HG02610 (cell line): Measurements from ENCODE around the gene PDK2.

ENCODE experiments used
- ATAC-seq: cut with Tn5 transposase; IDR thresholded peaks from one replicate; pipeline ENCODE4 v1.9.1; 2021; ENCODE audit warnings: mild to moderate bottlenecking, moderate library complexity; ENCODE audit not compliant: unreplicated experiment

The PDK2 gene

DNA sequence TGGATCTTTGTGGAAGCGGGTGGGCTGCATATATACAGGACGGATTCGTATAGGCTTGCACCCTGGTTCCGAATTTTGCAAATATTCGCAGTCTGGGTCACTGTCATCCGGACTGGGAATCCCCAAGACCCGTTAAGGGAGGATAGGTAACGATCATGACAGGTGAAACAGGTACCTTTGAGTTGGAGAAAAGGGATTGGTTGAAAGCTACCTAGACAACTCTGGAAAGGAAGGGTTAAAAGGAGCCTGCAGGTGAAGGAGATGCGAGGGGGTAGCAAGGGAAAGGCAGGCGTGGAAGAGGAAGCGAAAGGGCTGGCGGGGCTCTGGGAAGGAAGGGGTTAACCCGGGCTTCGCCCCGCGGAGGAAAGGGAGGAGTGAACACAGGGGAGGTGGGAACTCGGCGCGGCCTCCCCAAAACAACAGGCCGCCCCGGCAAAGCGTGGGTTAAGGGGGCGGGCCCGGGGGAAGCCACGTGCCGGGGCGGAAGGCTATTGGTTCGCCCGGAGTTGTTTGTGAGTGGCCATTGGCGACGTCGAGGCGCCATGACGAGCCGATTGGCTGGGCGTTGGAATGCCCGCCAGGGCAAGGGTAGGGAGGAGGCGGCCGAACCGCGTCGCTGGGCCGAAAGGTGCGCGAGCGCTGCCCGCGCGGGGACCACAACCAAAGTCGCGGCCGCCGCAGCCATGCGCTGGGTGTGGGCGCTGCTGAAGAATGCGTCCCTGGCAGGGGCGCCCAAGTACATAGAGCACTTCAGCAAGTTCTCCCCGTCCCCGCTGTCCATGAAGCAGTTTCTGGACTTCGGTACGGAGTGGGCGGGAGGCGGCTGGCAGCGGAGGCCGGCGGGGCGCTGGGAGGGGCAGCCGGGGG is at the start of gene PDK2:
TSS of gene PDK2 (plus strand) at position 599 of the 867 bp plus-strand sequence. CDS start at position 684, 85 bp downstream.
- peak; percentile 91 for ATAC-seq

DNA sequence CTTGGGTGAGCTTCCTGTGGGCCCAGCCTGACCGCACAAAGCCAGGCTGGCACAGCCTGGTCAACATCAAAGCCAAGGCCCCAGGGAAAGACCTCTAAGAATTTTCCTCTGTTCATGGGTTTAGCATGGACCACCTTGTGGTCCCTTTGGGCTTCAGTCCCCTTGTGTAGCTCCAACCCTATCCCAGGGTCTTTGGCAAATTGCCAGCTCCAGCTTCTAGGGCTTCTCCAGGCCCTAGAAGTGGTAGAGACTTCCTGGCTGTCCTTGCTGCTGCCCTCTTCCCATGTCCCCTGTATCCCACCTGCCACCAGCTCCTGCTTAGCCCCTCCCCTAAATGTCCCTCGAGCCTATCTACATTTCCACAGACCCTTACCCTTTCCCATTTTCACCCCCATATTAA is 49.0 kb upstream of the PDK2 start:
- ATAC-seq, result no peak

DNA sequence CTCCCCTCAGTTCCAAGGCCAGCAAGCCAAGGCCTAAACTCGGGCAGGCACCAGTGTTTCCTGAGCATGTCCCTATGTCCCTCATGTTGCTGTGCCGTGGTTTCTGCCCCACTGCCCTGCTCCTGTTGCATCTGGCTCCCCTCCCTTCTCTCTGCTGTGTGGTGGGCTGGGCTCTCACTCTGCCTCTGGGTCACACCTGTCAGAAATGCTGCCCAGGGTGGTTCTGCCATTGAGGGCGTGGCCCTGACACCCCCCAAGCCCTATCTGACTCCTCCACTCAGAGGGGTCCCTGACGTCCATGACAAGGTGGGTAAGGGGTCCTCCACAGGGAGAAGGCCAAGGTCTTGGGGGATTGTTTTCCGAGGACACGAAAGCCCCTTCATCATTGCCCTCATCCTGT is 48.5 kb upstream of the PDK2 start:
- ATAC-seq, result no peak

- ATAC-seq, result no peak
These were observed 48.1 kb upstream of the PDK2 start for GRCh38 chr17:50047083-50047482.

DNA sequence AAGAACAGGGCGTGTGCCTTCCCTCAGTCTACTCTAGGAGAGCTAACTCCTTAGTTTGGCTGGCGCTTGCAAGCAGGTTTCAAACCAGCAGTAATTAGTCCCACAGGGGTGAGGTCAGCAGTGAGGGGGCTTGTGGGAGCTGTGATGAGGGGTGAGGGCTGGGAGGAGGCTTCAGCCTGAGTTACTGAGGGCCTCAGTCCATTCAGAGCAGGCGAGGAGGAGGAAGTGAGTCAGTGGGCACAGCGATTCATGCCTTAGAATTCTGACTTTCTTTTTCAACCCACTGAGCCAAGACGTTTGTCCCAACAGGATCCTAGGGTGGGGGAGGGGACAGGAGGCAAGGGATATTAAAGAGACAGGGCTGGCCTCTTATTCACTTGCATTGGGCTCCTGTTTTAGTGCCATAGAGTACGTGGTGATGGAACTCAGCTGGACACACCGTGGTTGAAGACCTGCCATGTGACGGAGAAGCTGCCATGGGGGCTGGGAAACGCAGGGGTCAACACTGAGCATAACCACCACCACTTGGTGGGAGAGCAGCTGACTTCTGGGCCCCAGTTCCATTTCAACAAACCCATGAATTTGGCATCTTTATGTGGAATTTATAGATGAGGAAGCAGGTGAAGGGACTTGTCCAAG is 47.5 kb upstream of the PDK2 start:
- no peak for ATAC-seq

- ATAC-seq, result no peak
These were observed 46.9 kb upstream of the PDK2 start for GRCh38 chr17:50048146-50048720.

DNA sequence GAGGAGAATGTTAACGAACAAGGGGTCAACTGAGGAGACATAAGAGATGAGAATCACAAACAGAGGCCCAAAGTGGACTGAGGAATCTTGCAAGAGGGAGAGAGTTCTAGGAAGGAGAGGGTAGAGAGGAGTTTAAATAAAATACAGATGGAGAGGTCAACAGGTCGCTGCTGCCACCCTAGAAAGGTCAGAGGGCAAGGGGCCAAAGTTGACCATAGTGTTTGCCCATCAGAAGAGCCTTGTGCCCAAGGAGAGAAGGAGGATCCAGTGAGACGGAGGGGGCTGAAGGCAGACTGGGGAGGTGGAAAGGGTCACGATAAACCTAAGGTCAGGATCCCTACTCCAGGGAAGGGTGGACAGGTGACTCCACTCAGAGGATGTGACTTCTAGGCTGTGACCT is 46.2 kb upstream of the PDK2 start:
- ATAC-seq, result no peak

DNA sequence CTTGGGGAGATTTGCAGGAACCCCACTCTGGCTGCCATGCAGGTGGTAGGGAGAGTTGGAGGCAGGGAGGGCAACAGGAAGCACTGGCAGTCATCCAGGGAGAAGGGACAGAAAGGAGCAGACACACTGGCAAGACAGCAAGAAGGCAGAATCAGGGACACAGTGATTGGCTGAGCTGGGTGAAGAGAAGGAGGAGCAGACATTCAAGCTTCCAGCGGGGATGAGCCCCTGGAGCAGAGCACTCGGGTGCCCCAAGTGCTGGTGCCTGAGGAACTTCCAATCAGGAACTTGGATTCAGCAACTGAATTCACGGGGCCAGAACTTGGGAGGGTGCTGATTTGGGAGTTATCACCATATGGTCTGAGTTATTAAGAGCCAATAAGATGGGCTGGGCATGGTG is 45.5 kb upstream of the PDK2 start:
- ATAC-seq, result no peak

GRCh38 chr17:50050431-50051032 is 44.6 kb upstream of the PDK2 start:
- no peak for ATAC-seq

- no peak for ATAC-seq
These were observed 44.0 kb upstream of the PDK2 start for GRCh38 chr17:50051082-50051576.

- ATAC-seq, result no peak
These were observed 43.5 kb upstream of the PDK2 start for GRCh38 chr17:50051606-50052005.

DNA sequence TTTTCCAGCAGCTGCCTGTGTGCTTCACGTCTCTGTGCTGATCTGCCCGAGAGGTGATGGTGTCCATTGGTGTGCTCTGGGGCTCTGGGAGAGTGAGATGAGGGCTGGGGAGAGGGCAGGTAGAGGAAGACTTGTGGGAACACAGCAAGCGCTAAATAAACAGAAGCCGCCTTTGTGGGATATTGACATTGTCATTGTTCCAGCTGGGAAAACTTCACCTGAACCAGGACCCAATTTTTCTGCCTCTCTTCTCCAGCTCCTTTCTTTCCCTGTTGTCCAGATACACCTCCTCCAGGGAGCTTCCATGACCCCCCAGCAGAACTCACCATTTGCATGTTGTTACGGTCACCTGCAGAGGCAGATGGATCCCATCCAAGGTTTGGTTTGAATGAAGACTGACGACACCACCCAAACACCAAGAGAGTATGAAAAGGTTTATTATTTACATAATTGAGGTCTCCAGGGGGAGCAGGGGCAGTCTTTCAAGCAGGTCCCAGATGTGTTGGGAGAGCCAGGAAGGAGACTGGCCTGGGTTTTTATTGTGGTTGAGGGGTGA is 42.8 kb upstream of the PDK2 start:
- no peak for ATAC-seq

GRCh38 chr17:50052822-50053653 is 42.1 kb upstream of the PDK2 start:
- no peak for ATAC-seq

- ATAC-seq, result no peak
These were observed 41.5 kb upstream of the PDK2 start for GRCh38 chr17:50053654-50053960.

DNA sequence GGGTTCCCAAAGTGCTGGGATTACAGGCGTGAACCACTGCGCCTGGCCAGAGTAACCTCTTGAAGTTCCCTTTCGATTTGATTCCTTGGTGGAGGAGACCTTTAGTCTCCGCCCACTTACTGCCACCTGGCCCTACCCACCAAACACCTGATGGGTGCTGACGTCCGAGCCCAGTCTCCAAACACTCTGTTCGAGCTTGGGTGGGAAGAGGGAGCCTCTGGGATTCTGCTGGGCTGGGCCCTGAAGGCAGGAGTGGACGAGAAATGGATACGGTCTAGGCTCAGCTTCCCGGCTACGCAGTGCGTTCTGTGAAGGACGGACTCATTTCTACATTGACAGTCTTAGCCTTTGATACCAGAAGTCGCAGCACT is 40.1 kb upstream of the PDK2 start:
- no peak for ATAC-seq

GRCh38 chr17:50055426-50056216 is 39.5 kb upstream of the PDK2 start, which contains the start of gene ITGA3:
Gene ITGA3, plus strand, starts transcription at chr17:50056110. Its CDS starts 330 bp downstream, at chr17:50056440.
- peak; percentile 27 for ATAC-seq

GRCh38 chr17:50056217-50056960 is 38.8 kb upstream of the PDK2 start:
- peak; percentile 43 for ATAC-seq

DNA sequence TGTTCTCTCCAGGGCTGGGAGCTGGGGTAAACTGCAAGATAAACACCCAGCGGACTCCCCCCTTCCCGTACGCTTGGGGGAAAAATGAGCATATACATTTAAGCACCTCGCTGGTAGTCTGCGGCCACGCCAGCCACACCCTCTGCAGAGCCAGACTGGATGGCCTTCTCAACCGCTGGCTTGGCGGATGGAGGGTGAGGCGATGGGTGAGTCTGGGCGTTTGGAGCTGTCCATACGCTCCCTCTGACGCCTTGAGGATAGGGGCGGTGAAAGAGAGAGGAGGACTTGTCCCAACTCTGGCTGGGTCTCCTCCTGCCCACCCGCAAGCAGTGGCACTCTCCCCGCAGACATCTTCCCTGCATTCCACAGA is 38.2 kb upstream of the PDK2 start:
- ATAC-seq, result no peak

GRCh38 chr17:50057521-50057991 is 37.6 kb upstream of the PDK2 start:
- no peak for ATAC-seq
